Measurements from ENCODE around the gene ANXA7. TPM values are rescaled to one million over a fixed set of nuclear protein-coding genes. Genes with fewer than 3 reads are reported as not detected.

ANXA7 gene
- total and polyA plus RNA-seq, 10 of the 15 experiments (the other 5 are each of a cell fraction or from before 2014, with no cell fraction given): 70.6 to 184 (median 113) TPM

DNA sequence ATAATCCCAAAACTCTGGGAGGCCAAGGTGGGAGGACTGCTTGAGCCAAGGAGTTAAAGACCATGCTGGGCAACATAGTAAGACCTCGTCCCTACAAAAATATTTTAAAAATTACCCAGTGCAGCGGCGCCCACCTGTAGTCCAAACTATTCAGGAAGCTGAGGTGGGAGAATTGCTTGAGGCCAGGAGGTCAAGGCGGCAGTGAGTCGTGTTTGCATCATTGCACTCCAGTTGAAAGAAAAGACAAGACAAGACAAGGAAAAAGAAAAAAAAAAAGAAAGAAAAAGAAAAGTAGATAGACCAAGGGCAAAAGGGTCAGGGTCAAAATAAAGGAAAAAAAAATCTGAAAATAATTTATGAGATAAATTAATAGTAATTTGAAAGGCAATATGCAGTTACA, 5.8 kb downstream of the ANXA7 start:
- in situ Hi-C loops (cut with MboI) (no loop called here), intact Hi-C loops (cut with micrococcal nuclease; ENCODE audit: unreplicated experiment) (no loop called here)
- FAIRE-seq: no peak
- no peak for DNase-seq (ENCODE audit: low read depth, low spot score)
- no peak overlapping the region for H3K4me2 ChIP-seq (ENCODE audit: control insufficient read depth, insufficient read depth)
- no peak overlapping the region for H3K4me3 ChIP-seq
- peaks cover 93% of the 10 kb centered on the region for H3K79me2 ChIP-seq (ENCODE audit: control insufficient read depth, insufficient read depth, low read length)
- RAD21 ChIA-PET (ENCODE audit: unreplicated experiment): no interaction called here
- SMC1A ChIA-PET (ENCODE audit: uncharacterized antibody, unreplicated experiment): interaction anchor here (1.0 to 1.1 kb wide), 2 partner anchors 11 to 357 kb away, joined by 3 read pairs; no protein-coding TSS in a partner anchor
- CTCF ChIA-PET: interaction anchor here (0.5 kb wide), 1 partner anchor 283 kb away, joined by 3 read pairs; no protein-coding TSS in a partner anchor
- H3K27me3 ChIP-seq (replicated peaks in 1 of 2; ENCODE audit: control insufficient read depth in 2 of 2, insufficient read depth in 2 of 2, low read length in 1 of 2): no peaks in the 10 kb centered on the region
- no peak overlapping the region for H3K27ac ChIP-seq (ENCODE audit: control insufficient read depth, insufficient read depth)
- no peaks in the 10 kb centered on the region for H4K20me1 ChIP-seq (ENCODE audit: control insufficient read depth, insufficient read depth)
- TF ChIP-seq LARP7 (IDR thresholded peaks at IDR 0.05) (no peak), NFXL1 (IDR thresholded peaks at IDR 0.05; ENCODE audit: borderline replicate concordance) (no peak), CHD4 (IDR thresholded peaks at IDR 0.05) (no peak)
- TF ChIP-seq, protein P1, sequence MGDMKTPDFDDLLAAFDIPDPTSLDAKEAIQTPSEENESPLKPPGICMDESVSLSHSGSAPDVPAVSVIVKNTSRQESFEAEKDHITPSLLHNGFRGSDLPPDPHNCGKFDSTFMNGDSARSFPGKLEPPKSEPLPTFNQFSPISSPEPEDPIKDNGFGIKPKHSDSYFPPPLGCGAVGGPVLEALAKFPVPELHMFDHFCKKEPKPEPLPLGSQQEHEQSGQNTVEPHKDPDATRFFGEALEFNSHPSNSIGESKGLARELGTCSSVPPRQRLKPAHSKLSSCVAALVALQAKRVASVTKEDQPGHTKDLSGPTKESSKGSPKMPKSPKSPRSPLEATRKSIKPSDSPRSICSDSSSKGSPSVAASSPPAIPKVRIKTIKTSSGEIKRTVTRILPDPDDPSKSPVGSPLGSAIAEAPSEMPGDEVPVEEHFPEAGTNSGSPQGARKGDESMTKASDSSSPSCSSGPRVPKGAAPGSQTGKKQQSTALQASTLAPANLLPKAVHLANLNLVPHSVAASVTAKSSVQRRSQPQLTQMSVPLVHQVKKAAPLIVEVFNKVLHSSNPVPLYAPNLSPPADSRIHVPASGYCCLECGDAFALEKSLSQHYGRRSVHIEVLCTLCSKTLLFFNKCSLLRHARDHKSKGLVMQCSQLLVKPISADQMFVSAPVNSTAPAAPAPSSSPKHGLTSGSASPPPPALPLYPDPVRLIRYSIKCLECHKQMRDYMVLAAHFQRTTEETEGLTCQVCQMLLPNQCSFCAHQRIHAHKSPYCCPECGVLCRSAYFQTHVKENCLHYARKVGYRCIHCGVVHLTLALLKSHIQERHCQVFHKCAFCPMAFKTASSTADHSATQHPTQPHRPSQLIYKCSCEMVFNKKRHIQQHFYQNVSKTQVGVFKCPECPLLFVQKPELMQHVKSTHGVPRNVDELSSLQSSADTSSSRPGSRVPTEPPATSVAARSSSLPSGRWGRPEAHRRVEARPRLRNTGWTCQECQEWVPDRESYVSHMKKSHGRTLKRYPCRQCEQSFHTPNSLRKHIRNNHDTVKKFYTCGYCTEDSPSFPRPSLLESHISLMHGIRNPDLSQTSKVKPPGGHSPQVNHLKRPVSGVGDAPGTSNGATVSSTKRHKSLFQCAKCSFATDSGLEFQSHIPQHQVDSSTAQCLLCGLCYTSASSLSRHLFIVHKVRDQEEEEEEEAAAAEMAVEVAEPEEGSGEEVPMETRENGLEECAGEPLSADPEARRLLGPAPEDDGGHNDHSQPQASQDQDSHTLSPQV (IDR thresholded peaks at IDR 0.05): no peak
- no peak overlapping the region for H3K9ac ChIP-seq (ENCODE audit: control insufficient read depth, insufficient read depth, low read length)
- no peaks in the 10 kb centered on the region for H3K4me1 ChIP-seq (ENCODE audit: control insufficient read depth, insufficient read depth, low read length)
- BruUV-seq (replicated peaks): no TSS peak
- WGBS (ENCODE audit: insufficient coverage, insufficient replicate concordance, low lambda C conversion rate, missing lambda C conversion rate): 100% methylated on average over 5 of the region's 5 CpGs
- H3K9me3 ChIP-seq (replicated peaks; ENCODE audit: control insufficient read depth, insufficient read depth, low read length): no peaks in the 10 kb centered on the region
- H2AFZ ChIP-seq (ENCODE audit: control insufficient read depth, low read depth, low read length): no peak overlapping the region
- no peak for ATAC-seq
- POLR2A ChIA-PET: interaction anchor here (1.0 to 1.3 kb wide), 2 partner anchors 11 to 17 kb away, joined by 3 to 4 read pairs; no protein-coding TSS in a partner anchor
- H3K36me3 ChIP-seq (ENCODE audit: control insufficient read depth in 2 of 2, insufficient read depth in 2 of 2, low read length in 1 of 2): peaks cover 0 to 10% of the 10 kb centered on the region in 2 experiments; a peak in 1 of 4 replicates
